A673 (cell line): ENCODE results near the gene LRRFIP1. TPM values are rescaled to one million over a fixed set of nuclear protein-coding genes. Genes with fewer than 3 reads are reported as not detected.

ENCODE experiments used
- BruUV-seq: library from RNA; stranded (reverse); fragments of 400-500 nt; replicated peaks from 2 replicates; lab custom pipeline; 2021; lab: Mats Ljungman, UMichigan
- CTCF ChIA-PET: fragments of 300-600 bp; sonication (Branson Sonifier 250); formaldehyde crosslinking; loops from one replicate; lab custom pipeline; 2022; ENCODE audit warnings: antibody characterized with exemption; lab: Charles Lee
- POLR2A ChIA-PET: fragments of 300-600 bp; sonication (Branson Sonifier 250); formaldehyde crosslinking; loops from one replicate; lab custom pipeline; 2022; ENCODE audit warnings: antibody characterized with exemption; ENCODE audit not compliant: low non-redundant PET; lab: Charles Lee
- DNase-seq: peaks from one replicate; pipeline ENCODE4 v3.0.0-alpha.2; 2015; ENCODE audit warnings: low spot score
- H3K27ac ChIP-seq: fragments of 200-600 bp; sonication (generic); 2 replicates; pipeline ENCODE4 v1.5.1; 2016; ENCODE audit warnings: mixed run types, low read depth, mild to moderate bottlenecking, mixed read lengths, antibody characterized with exemption, low read length; ENCODE audit not compliant: poor library complexity, severe bottlenecking
- H3K27me3 ChIP-seq: fragments of 200-600 bp; sonication (generic); replicated peaks from 2 replicates; pipeline ENCODE4 v1.6.1; 2017; ENCODE audit warnings: mixed run types, low read depth, mild to moderate bottlenecking, mixed read lengths, antibody characterized with exemption, low read length; ENCODE audit not compliant: insufficient read depth, poor library complexity
- H3K36me3 ChIP-seq: fragments of 200-600 bp; sonication (generic); 2 replicates; pipeline ENCODE4 v1.6.1; 2016; ENCODE audit warnings: mixed run types, mild to moderate bottlenecking, mixed read lengths, antibody characterized with exemption, low read length; ENCODE audit not compliant: insufficient read depth, poor library complexity, severe bottlenecking
- H3K4me1 ChIP-seq: fragments of 200-600 bp; sonication (generic); 2 replicates; pipeline ENCODE4 v1.6.1; 2017; ENCODE audit warnings: mixed run types, mild to moderate bottlenecking, mixed read lengths, antibody characterized with exemption, low read length; ENCODE audit not compliant: insufficient read depth, poor library complexity, severe bottlenecking
- H3K4me3 ChIP-seq: fragments of 200-600 bp; sonication (generic); 2 replicates; pipeline ENCODE4 v1.5.1; 2016; ENCODE audit warnings: low read depth, mixed run types, mild to moderate bottlenecking, mixed read lengths, low read length; ENCODE audit not compliant: poor library complexity, severe bottlenecking
- H3K9me3 ChIP-seq: fragments of 200-600 bp; sonication (generic); 2 replicates; pipeline ENCODE4 v1.6.1; 2016; ENCODE audit warnings: mixed run types, low read depth, mild to moderate bottlenecking, mixed read lengths, antibody characterized with exemption, low read length; ENCODE audit not compliant: poor library complexity, severe bottlenecking
- EZH2 ChIP-seq: fragments of 200-600 bp; sonication (generic); IDR thresholded peaks from 2 replicates; pipeline ENCODE4 v1.6.1; 2017; ENCODE audit warnings: borderline replicate concordance, low read depth, mild to moderate bottlenecking, mixed read lengths, antibody characterized with exemption, low read length; ENCODE audit not compliant: poor library complexity, severe bottlenecking
- intact Hi-C: fragments of 100-400 bp; cut with micrococcal nuclease; formaldehyde crosslinking; loops from one replicate; pipeline ENCODE4 v1.10.0; 2022; ENCODE audit not compliant: unreplicated experiment
- total RNA-seq: library from RNA; stranded (reverse); gene quantifications from 2 replicates; pipeline ENCODE4 v1.2.3, GENCODE V29; 2021
- TF ChIP-seq, protein P1 (sequence below): fragments of 300-800, 200-600 bp; sonication (generic); conservative IDR thresholded peaks from 2 replicates; pipeline ENCODE4 v1.5.1; 2017; ENCODE audit warnings: low read depth, mild to moderate bottlenecking, antibody characterized with exemption, low read length, moderate library complexity, mixed read lengths

Gene LRRFIP1
- total RNA-seq, 1 experiment from 2014 or later = 69.3 TPM

DNA sequence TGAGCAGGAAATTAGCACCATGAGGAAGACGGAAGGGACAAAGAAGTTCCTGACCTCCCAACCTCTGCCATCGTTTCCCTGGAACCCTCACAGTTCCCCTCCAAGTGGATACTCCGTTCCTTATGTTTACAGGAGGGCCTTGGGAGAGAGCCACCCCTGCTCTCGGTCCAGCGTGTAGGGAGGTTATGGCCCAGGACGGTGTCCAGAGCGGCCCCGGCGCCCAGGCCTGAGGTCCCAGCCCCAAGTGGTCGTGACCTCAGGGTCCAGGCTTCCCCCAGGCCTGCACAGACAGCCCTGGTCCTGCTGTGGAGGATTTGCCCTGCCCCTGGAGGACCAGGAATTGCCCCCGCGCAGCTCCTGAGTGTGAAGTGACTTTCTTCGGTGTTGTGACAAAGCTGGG lies 109.4 kb downstream of the LRRFIP1 start:
- no peak overlapping the region for H3K4me3 ChIP-seq
- DNase-seq = no peak
- ChIA-PET POLR2A (no interaction called here), CTCF (no interaction called here)
- H3K27ac ChIP-seq = no peak overlapping the region
- intact Hi-C loops = no loop called here
- TF ChIP-seq EZH2 = no peak
- TF ChIP-seq, protein P1, sequence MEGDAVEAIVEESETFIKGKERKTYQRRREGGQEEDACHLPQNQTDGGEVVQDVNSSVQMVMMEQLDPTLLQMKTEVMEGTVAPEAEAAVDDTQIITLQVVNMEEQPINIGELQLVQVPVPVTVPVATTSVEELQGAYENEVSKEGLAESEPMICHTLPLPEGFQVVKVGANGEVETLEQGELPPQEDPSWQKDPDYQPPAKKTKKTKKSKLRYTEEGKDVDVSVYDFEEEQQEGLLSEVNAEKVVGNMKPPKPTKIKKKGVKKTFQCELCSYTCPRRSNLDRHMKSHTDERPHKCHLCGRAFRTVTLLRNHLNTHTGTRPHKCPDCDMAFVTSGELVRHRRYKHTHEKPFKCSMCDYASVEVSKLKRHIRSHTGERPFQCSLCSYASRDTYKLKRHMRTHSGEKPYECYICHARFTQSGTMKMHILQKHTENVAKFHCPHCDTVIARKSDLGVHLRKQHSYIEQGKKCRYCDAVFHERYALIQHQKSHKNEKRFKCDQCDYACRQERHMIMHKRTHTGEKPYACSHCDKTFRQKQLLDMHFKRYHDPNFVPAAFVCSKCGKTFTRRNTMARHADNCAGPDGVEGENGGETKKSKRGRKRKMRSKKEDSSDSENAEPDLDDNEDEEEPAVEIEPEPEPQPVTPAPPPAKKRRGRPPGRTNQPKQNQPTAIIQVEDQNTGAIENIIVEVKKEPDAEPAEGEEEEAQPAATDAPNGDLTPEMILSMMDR = no peak
- no peaks in the 10 kb centered on the region for H3K9me3 ChIP-seq
- peaks cover 17% of the 10 kb centered on the region for H3K4me1 ChIP-seq
- BruUV-seq = no TSS peak
- H3K36me3 ChIP-seq = no peaks in the 10 kb centered on the region
- H3K27me3 ChIP-seq = no peaks in the 10 kb centered on the region

DNA sequence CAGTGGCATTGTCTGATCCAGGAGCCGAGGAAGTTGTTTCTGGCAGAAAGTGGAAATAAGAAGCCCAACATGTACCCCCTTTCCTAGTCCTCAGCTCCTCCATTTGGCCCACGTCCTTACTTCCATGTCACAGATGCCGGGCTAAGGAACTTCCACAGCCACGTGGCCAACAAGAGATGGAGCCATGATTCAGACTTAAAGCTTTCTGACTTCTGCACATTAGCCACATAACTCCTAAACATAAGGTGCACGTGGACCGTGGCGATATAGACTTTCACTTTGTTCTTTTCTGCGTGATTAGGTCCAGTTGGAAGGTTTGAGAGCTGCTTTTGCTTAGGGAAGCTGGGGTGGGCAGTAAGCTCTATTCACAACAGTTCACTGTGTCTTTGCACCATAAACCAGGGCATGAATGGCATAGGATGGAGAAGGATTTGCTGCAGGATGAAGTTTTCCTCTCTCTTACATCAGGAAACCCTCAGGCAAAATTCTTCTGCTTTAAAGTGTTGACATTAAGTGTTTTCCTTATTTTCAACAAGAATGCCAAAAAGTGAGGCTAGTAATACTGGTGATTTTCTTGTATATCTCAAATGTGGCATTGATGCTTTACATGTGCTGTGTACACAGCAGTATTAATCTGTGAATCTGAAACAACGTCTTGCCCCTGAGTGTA lies 109.9 kb downstream of the LRRFIP1 start:
- no peaks in the 10 kb centered on the region for H3K36me3 ChIP-seq
- no peaks in the 10 kb centered on the region for H3K27me3 ChIP-seq
- TF ChIP-seq, protein P1 = no peak
- no peak for TF ChIP-seq EZH2
- no TSS peak for BruUV-seq
- ChIA-PET CTCF (no interaction called here), POLR2A (no interaction called here)
- H3K4me1 ChIP-seq = peaks cover 17% of the 10 kb centered on the region
- DNase-seq = no peak
- intact Hi-C loops = no loop called here
- H3K27ac ChIP-seq = no peak overlapping the region
- no peak overlapping the region for H3K4me3 ChIP-seq
- no peaks in the 10 kb centered on the region for H3K9me3 ChIP-seq

DNA sequence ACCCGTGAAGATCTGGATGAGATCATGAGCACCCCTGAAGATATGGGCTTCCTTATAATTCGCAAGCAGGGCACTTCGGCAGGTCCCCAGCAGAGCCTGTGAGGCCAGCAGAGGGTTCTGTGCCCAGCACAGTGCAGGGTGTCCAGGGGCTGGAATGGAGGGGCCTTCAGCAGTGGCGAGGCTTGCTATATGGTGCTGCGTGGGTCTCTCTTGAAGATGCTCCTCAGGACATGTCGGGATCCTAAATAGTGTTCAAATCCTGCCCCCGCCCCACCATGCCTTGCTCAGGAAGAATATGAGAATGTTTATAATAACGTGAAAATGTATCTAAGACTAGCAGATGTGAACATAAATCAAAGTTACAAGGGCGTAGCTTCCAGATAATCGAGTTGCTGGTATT lies 110.9 kb downstream of the LRRFIP1 start:
- H3K27me3 ChIP-seq = no peaks in the 10 kb centered on the region
- BruUV-seq = no TSS peak
- H3K9me3 ChIP-seq = no peaks in the 10 kb centered on the region
- no peak overlapping the region for H3K27ac ChIP-seq
- CTCF ChIA-PET = no interaction called here
- TF ChIP-seq, protein P1 = no peak
- TF ChIP-seq EZH2 = no peak
- H3K36me3 ChIP-seq = no peaks in the 10 kb centered on the region
- H3K4me1 ChIP-seq = peaks cover 17% of the 10 kb centered on the region
- H3K4me3 ChIP-seq = no peak overlapping the region
- POLR2A ChIA-PET = no interaction called here
- no peak for DNase-seq
- intact Hi-C loops = no loop called here
